ENCODE results near the gene AKAP12.
"Not testable (repeated sequence)": the region's sequence is repeated elsewhere in the genome, so short reads cannot be mapped to it uniquely, and the experiment has no call there.

The AKAP12 gene

DNA sequence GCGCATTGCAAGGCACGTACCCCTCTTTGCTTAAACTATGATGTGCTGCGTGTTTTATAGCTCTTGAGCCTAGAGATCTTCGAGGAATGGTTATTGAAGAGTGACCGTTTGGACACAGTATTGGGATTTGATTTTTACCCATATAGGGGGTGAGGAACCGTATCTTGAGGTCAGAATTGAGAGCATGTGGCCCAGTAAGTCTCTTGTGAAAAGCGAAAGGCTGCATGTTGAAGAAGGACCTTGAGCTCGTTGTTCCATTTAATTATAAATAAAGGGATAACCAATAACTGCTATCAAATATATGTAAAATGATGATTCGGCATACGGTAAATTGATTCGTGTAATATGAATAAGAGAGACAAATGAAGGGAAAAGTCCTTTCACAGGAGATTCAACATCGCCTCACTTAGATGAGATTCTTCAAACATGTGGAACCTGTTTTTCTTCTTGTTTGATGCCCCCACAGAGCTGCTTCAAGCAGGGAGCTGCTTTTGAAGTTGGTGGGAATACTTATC lies 66.6 kb downstream of the AKAP12 start:
- Histone ChIP-seq H3K9ac (ENCODE audit: low read depth in 1 of 2, low read length in 2 of 2) (no peak overlapping the region), H3K27ac (ENCODE audit: low read depth in 2 of 2, low read length in 2 of 2) (no peak overlapping the region), H3K27me3 (ENCODE audit: control insufficient read depth in 2 of 2, insufficient read depth in 2 of 2, low read length in 2 of 2) (no peaks in the 10 kb centered on the region), H3K36me3 (ENCODE audit: control insufficient read depth in 2 of 2, insufficient read depth in 2 of 2, low read length in 2 of 2) (no peaks in the 10 kb centered on the region), H3K4me1 (ENCODE audit: control insufficient read depth in 2 of 2, insufficient read depth in 2 of 2, low read length in 2 of 2) (no peaks in the 10 kb centered on the region), H3K9me3 (ENCODE audit: control insufficient read depth in 2 of 2, low read length in 2 of 2) (no peaks in the 10 kb centered on the region), H3K4me3 (ENCODE audit: low read length in 2 of 2) (no peak overlapping the region)

DNA sequence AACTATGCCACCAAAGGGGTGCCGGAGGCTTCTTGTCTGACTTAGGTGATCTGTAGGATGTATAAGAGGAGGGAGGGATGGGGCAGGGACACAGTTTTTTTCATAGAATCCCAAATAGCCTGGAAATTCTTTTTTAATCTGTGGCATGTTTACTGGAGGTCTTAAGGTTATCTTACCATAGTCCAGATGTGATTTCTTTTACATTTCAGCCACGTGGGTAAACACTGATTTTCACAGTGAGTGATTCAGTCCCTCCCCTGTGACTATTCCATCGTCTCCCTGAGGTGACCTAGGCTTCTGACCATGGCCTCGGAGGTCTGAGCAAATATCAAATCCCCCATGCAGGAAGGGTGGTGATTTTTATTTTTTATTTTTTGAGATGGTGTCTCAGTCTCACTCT lies 67.7 kb downstream of the AKAP12 start:
- H3K27ac ChIP-seq (ENCODE audit: low read depth in 2 of 2, low read length in 2 of 2): no peak overlapping the region
- no peak overlapping the region for H3K4me3 ChIP-seq (ENCODE audit: low read length in 2 of 2)
- H3K9me3 ChIP-seq (ENCODE audit: control insufficient read depth in 2 of 2, low read length in 2 of 2): no peaks in the 10 kb centered on the region
- H3K27me3 ChIP-seq (ENCODE audit: control insufficient read depth in 2 of 2, insufficient read depth in 2 of 2, low read length in 2 of 2): no peaks in the 10 kb centered on the region
- no peak overlapping the region for H3K9ac ChIP-seq (ENCODE audit: low read depth in 1 of 2, low read length in 2 of 2)
- no peaks in the 10 kb centered on the region for H3K36me3 ChIP-seq (ENCODE audit: control insufficient read depth in 2 of 2, insufficient read depth in 2 of 2, low read length in 2 of 2)
- H3K4me1 ChIP-seq (ENCODE audit: control insufficient read depth in 2 of 2, insufficient read depth in 2 of 2, low read length in 2 of 2): no peaks in the 10 kb centered on the region

DNA sequence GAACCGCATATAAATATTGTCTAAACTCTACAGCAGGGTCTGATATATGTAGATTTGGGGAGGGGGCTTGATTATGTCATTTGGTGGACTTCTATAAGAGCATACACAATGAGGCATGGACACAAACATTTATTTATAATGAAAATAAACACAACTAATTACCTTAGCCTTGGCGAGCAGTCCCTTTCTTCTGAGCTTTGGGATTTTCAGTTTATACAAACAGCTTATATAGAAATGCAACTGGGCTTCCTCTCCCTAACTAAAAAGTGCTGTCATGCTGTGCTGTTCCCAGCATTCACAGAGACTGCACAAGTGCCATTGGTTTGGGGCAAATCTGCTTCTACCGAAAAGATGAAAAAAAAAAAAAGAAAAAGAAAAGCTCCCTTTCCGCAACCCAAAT lies 69.9 kb downstream of the AKAP12 start:
- Histone ChIP-seq H3K4me3 (ENCODE audit: low read length in 2 of 2) (no peak overlapping the region), H3K4me1 (ENCODE audit: control insufficient read depth in 2 of 2, insufficient read depth in 2 of 2, low read length in 2 of 2) (no peaks in the 10 kb centered on the region), H3K36me3 (ENCODE audit: control insufficient read depth in 2 of 2, insufficient read depth in 2 of 2, low read length in 2 of 2) (no peaks in the 10 kb centered on the region), H3K27ac (ENCODE audit: low read depth in 2 of 2, low read length in 2 of 2) (no peak overlapping the region), H3K27me3 (ENCODE audit: control insufficient read depth in 2 of 2, insufficient read depth in 2 of 2, low read length in 2 of 2) (no peaks in the 10 kb centered on the region), H3K9ac (ENCODE audit: low read depth in 1 of 2, low read length in 2 of 2) (no peak overlapping the region), H3K9me3 (ENCODE audit: control insufficient read depth in 2 of 2, low read length in 2 of 2) (no peaks in the 10 kb centered on the region)

DNA sequence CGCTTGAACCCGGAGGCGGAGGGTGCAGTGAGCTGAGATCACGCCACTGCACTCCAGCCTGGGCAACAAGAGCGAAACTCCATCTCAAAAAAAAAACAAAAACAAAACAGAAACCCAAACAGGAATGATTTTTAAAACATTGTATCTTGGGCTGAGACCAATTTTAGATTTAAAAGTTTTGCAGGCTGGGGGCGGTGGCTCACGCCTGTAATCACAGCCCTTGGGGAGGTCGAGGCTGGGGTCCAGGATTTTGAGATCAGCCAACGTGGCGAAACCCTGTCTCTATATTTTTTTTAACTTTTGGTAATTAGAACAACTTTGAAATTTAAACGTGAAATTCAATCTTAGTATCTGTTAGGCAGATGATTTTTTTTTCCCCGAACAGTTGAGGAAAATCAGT lies 70.5 kb downstream of the AKAP12 start:
- no peaks in the 10 kb centered on the region for H3K4me1 ChIP-seq (ENCODE audit: control insufficient read depth in 2 of 2, insufficient read depth in 2 of 2, low read length in 2 of 2)
- H3K27ac ChIP-seq (ENCODE audit: low read depth in 2 of 2, low read length in 2 of 2): no peak overlapping the region
- no peaks in the 10 kb centered on the region for H3K9me3 ChIP-seq (ENCODE audit: control insufficient read depth in 2 of 2, low read length in 2 of 2)
- H3K9ac ChIP-seq (ENCODE audit: low read depth in 1 of 2, low read length in 2 of 2): no peak overlapping the region
- no peaks in the 10 kb centered on the region for H3K36me3 ChIP-seq (ENCODE audit: control insufficient read depth in 2 of 2, insufficient read depth in 2 of 2, low read length in 2 of 2)
- H3K27me3 ChIP-seq (ENCODE audit: control insufficient read depth in 2 of 2, insufficient read depth in 2 of 2, low read length in 2 of 2): no peaks in the 10 kb centered on the region
- no peak overlapping the region for H3K4me3 ChIP-seq (ENCODE audit: low read length in 2 of 2)

DNA sequence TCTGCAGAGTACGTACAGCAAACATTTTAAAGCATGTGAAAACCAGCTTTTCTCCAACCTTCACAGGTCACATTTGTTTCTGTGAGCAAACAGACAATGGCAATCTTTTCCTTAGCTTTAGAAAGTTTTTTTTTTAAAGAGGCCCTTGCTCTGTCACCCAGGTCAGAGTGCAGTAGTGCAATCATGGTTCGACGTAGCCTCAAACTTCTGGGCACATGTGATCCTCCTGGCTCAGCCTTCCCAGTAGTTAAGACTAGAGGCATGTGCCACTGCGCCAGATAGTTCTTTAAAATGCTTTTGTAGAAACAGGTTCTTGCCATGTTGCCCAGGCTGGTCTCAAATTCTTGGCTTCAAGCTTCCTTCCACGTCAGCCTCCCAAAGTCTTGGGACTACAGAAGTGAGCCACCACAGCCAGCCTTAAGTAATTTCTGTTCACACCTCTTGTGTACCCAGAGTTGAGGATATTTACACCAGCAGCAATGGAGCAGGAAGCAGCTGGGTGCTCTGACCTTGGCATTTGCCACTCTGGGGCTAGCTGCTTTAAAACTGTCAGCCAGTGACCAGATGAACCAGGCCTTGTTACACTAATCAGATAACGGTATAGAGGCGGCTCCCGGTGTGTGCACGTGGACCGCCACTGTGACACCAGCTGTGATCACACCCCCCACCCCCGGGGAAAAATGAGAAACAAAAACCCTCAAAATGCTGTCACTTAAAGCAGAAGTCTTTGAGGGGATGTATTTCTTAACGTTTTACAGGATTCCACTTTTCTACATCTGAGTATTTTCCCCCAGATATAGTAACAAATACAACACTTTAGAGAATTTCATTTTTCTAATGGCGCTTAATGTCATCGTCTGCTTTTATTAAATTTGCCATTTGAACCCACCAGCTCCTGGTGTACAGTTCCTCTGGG lies 71.3 kb downstream of the AKAP12 start:
- Histone ChIP-seq H3K9me3 (ENCODE audit: control insufficient read depth in 2 of 2, low read length in 2 of 2) (no peaks in the 10 kb centered on the region), H3K27ac (ENCODE audit: low read depth in 2 of 2, low read length in 2 of 2) (no peak overlapping the region), H3K4me3 (ENCODE audit: low read length in 2 of 2) (no peak overlapping the region), H3K9ac (ENCODE audit: low read depth in 1 of 2, low read length in 2 of 2) (no peak overlapping the region), H3K36me3 (ENCODE audit: control insufficient read depth in 2 of 2, insufficient read depth in 2 of 2, low read length in 2 of 2) (no peaks in the 10 kb centered on the region), H3K4me1 (ENCODE audit: control insufficient read depth in 2 of 2, insufficient read depth in 2 of 2, low read length in 2 of 2) (no peaks in the 10 kb centered on the region), H3K27me3 (ENCODE audit: control insufficient read depth in 2 of 2, insufficient read depth in 2 of 2, low read length in 2 of 2) (no peaks in the 10 kb centered on the region)

DNA sequence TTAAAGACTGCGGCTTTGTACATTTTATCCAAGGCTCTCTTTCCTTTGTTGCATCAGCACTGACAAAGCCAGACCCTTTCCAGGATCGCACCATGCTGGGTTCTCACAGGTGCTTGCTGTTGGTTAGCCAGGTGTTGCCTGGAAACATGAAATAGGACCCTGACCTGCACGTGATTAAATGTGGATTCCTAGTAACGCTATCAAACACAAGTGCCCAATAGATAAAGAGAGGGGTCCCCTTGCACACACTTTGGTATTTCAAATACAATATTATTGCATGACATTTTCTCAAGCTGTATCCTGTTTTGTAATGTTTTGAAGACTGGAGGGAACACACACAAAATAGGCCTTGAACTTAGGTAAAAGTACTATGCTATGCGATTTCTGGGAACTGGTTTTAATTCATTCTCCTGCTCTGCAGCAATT lies 73.3 kb downstream of the AKAP12 start:
- Histone ChIP-seq H3K9ac (ENCODE audit: low read depth in 1 of 2, low read length in 2 of 2) (no peak overlapping the region), H3K9me3 (ENCODE audit: control insufficient read depth in 2 of 2, low read length in 2 of 2) (no peaks in the 10 kb centered on the region), H3K36me3 (ENCODE audit: control insufficient read depth in 2 of 2, insufficient read depth in 2 of 2, low read length in 2 of 2) (no peaks in the 10 kb centered on the region), H3K4me1 (ENCODE audit: control insufficient read depth in 2 of 2, insufficient read depth in 2 of 2, low read length in 2 of 2) (no peaks in the 10 kb centered on the region), H3K27ac (ENCODE audit: low read depth in 2 of 2, low read length in 2 of 2) (no peak overlapping the region), H3K27me3 (ENCODE audit: control insufficient read depth in 2 of 2, insufficient read depth in 2 of 2, low read length in 2 of 2) (no peaks in the 10 kb centered on the region), H3K4me3 (ENCODE audit: low read length in 2 of 2) (no peak overlapping the region)

DNA sequence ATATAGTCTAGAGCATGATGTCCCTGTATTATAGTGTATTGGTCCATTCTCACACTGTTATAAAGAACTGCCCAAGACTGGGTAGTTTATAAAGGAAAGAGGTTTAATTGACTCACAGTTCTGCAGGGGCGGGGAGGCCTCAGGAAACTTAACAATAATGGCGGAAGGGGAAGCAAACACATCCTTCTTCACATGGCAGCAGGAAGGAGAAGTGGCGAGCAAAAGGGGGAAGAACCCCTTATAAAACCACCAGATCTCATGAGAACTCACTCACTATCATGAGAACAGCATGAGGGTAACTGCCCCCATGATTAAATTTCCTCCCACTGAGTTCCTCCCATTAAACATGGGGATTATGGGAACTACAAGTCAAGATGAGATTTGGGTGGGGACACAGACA lies 75.9 kb downstream of the AKAP12 start:
- not testable (repeated sequence) for H3K4me3 ChIP-seq (ENCODE audit: low read length in 2 of 2); H3K9ac ChIP-seq (ENCODE audit: low read depth in 1 of 2, low read length in 2 of 2); H3K36me3 ChIP-seq (ENCODE audit: control insufficient read depth in 2 of 2, insufficient read depth in 2 of 2, low read length in 2 of 2); H3K27ac ChIP-seq (ENCODE audit: low read depth in 2 of 2, low read length in 2 of 2); H3K4me1 ChIP-seq (ENCODE audit: control insufficient read depth in 2 of 2, insufficient read depth in 2 of 2, low read length in 2 of 2); H3K9me3 ChIP-seq (ENCODE audit: control insufficient read depth in 2 of 2, low read length in 2 of 2); H3K27me3 ChIP-seq (ENCODE audit: control insufficient read depth in 2 of 2, insufficient read depth in 2 of 2, low read length in 2 of 2)

DNA sequence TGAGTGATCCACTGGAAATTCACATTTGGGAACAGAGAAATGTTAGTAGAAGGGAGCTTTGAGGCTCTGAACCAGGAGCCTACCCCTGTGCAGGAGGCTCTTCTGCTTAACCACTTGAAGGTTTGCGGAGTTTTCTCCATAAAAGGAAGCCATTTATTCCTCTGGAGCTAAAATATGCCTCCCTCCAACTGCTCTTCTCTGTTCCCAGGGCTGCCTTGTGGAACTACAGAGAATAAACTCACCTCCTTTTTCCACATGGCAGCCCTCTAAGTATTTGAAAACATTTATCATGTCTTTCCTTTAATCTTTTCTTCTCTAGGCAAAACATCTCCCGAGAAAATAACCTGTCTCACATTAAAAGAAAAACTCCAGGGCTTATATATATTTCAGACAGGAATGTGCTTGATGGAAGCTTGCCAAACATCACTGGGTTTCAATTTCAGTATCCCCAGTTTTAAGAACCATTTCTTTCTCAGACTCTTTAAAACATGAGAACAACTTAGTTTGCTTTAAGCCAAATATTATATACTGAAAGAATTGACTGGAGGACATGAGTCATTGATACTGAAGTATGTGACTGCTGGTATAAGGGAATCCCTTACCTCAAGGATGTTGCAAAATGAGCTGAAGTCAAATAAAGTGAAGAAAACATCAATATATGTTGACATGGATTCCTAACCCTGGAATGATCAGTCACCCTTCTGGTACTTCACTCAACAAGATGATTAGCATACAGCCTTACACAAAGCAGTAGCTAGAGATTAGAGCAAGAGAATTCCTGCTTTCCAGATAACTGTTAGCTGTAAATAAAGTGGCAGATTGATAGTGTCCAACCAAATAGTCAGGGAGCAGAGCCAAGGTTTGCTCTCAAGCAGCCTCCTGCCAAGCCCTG lies 77.6 kb downstream of the AKAP12 start:
- Histone ChIP-seq H3K4me1 (ENCODE audit: control insufficient read depth in 2 of 2, insufficient read depth in 2 of 2, low read length in 2 of 2) (no peaks in the 10 kb centered on the region), H3K36me3 (ENCODE audit: control insufficient read depth in 2 of 2, insufficient read depth in 2 of 2, low read length in 2 of 2) (no peaks in the 10 kb centered on the region), H3K4me3 (ENCODE audit: low read length in 2 of 2) (no peak overlapping the region), H3K9me3 (ENCODE audit: control insufficient read depth in 2 of 2, low read length in 2 of 2) (no peaks in the 10 kb centered on the region), H3K9ac (ENCODE audit: low read depth in 1 of 2, low read length in 2 of 2) (no peak overlapping the region), H3K27ac (ENCODE audit: low read depth in 2 of 2, low read length in 2 of 2) (no peak overlapping the region), H3K27me3 (ENCODE audit: control insufficient read depth in 2 of 2, insufficient read depth in 2 of 2, low read length in 2 of 2) (no peaks in the 10 kb centered on the region)

DNA sequence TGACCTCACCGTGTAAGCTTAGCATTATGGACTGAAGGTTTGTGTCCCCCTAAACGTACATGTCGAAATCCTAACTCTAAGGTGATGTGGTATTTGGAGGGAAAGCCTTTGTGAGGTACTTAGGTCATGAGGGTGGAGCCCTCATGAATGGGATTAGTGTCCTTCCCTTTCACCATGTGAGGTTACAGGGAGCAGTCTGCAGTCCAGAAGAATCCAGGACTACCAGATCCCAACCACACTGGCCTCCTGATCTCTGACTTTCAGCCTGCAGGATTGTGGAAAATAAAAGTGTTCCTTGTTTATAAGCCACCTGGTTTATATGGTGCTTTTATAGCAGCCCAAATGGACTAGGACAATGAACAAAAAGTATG lies 78.2 kb downstream of the AKAP12 start:
- H3K4me1 ChIP-seq (ENCODE audit: control insufficient read depth in 2 of 2, insufficient read depth in 2 of 2, low read length in 2 of 2): no peaks in the 10 kb centered on the region
- H3K27ac ChIP-seq (ENCODE audit: low read depth in 2 of 2, low read length in 2 of 2): no peak overlapping the region
- no peak overlapping the region for H3K9ac ChIP-seq (ENCODE audit: low read depth in 1 of 2, low read length in 2 of 2)
- no peaks in the 10 kb centered on the region for H3K36me3 ChIP-seq (ENCODE audit: control insufficient read depth in 2 of 2, insufficient read depth in 2 of 2, low read length in 2 of 2)
- H3K4me3 ChIP-seq (ENCODE audit: low read length in 2 of 2): no peak overlapping the region
- no peaks in the 10 kb centered on the region for H3K27me3 ChIP-seq (ENCODE audit: control insufficient read depth in 2 of 2, insufficient read depth in 2 of 2, low read length in 2 of 2)
- H3K9me3 ChIP-seq (ENCODE audit: control insufficient read depth in 2 of 2, low read length in 2 of 2): no peaks in the 10 kb centered on the region

DNA sequence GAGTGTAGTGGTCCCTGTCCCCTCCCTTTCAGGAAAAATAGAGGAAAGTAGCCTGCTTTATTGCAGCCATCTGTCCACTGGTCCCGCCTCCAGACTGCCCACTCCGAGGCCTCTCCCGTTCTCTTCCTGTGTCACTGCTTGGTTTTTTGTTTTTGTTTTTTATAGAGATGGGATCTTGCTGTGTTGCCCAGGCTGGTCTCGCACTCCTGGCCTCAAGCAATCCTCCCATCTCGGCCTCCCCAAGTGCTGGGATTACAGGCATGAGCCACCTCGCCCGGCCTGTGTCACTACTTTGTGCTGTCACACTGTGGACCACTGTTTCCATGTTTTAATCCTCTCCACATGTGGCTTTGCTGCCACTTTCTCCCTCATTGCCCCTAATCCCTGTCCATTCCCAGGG lies 80.4 kb downstream of the AKAP12 start:
- H3K36me3 ChIP-seq (ENCODE audit: control insufficient read depth in 2 of 2, insufficient read depth in 2 of 2, low read length in 2 of 2): no peaks in the 10 kb centered on the region

More for the DNA sequence above, 80.4 kb downstream of the AKAP12 start:
- Histone ChIP-seq H3K4me3 (ENCODE audit: low read length in 2 of 2) (no peak overlapping the region), H3K9me3 (ENCODE audit: control insufficient read depth in 2 of 2, low read length in 2 of 2) (no peaks in the 10 kb centered on the region), H3K27me3 (ENCODE audit: control insufficient read depth in 2 of 2, insufficient read depth in 2 of 2, low read length in 2 of 2) (peaks cover 0 to 8% of the 10 kb centered on the region in 2 donors), H3K4me1 (ENCODE audit: control insufficient read depth in 2 of 2, insufficient read depth in 2 of 2, low read length in 2 of 2) (no peaks in the 10 kb centered on the region), H3K27ac (ENCODE audit: low read depth in 2 of 2, low read length in 2 of 2) (no peak overlapping the region), H3K9ac (ENCODE audit: low read depth in 1 of 2, low read length in 2 of 2) (no peak overlapping the region)

All from mucosa of rectum (tissue), 2 donors.